Measurements from ENCODE around the gene CBLB.

CBLB gene

GRCh38 chr3:105672996-105673395 lies 195.8 kb downstream of the CBLB start:
- TF ChIP-seq CTCF (IDR thresholded peaks at IDR 0.05; ENCODE audit: control insufficient read depth, extremely low read depth, insufficient read depth): no peak
- DNase-seq (ENCODE audit: low read depth): no peak
- H3K4me3 ChIP-seq (ENCODE audit: low read depth, low read length): no peak overlapping the region

- TF ChIP-seq CTCF (IDR thresholded peaks at IDR 0.05; ENCODE audit: control insufficient read depth, extremely low read depth, insufficient read depth): no peak
- no peak overlapping the region for H3K4me3 ChIP-seq (ENCODE audit: low read depth, low read length)
- no peak for DNase-seq (ENCODE audit: low read depth)
Measured at GRCh38 chr3:105662306-105662705, 206.5 kb downstream of the CBLB start.

- H3K4me3 ChIP-seq (ENCODE audit: low read depth, low read length): no peak overlapping the region
- no peak for TF ChIP-seq CTCF (IDR thresholded peaks at IDR 0.05; ENCODE audit: control insufficient read depth, extremely low read depth, insufficient read depth)
- DNase-seq (ENCODE audit: low read depth): no peak
Measured at GRCh38 chr3:105661461-105661860, 207.4 kb downstream of the CBLB start.

- TF ChIP-seq CTCF (IDR thresholded peaks at IDR 0.05; ENCODE audit: control insufficient read depth, extremely low read depth, insufficient read depth): no peak
- DNase-seq (ENCODE audit: low read depth): no peak
- H3K4me3 ChIP-seq (ENCODE audit: low read depth, low read length): no peak overlapping the region
Measured at GRCh38 chr3:105656651-105657504, 211.9 kb downstream of the CBLB start.

- no peak for TF ChIP-seq CTCF (IDR thresholded peaks at IDR 0.05; ENCODE audit: control insufficient read depth, extremely low read depth, insufficient read depth)
- no peak overlapping the region for H3K4me3 ChIP-seq (ENCODE audit: low read depth, low read length)
- no peak for DNase-seq (ENCODE audit: low read depth)
Measured at GRCh38 chr3:105653868-105654267, 214.9 kb downstream of the CBLB start.

- TF ChIP-seq CTCF (IDR thresholded peaks at IDR 0.05; ENCODE audit: control insufficient read depth, extremely low read depth, insufficient read depth): no peak
- no peak overlapping the region for H3K4me3 ChIP-seq (ENCODE audit: low read depth, low read length)
- DNase-seq (ENCODE audit: low read depth): no peak
Measured at GRCh38 chr3:105653166-105653565, 215.6 kb downstream of the CBLB start.

GRCh38 chr3:105649480-105649879 lies 219.3 kb downstream of the CBLB start:
- no peak overlapping the region for H3K4me3 ChIP-seq (ENCODE audit: low read depth, low read length)
- TF ChIP-seq CTCF (IDR thresholded peaks at IDR 0.05; ENCODE audit: control insufficient read depth, extremely low read depth, insufficient read depth): no peak
- DNase-seq (ENCODE audit: low read depth): no peak

Data from LNCaP clone FGC (cell line).